ENCODE measurements around the gene NDST1.

- no peak for TF ChIP-seq SIN3A (conservative IDR thresholded peaks at IDR 0.05 in 1 of 2, IDR thresholded peaks at IDR 0.05 in 1 of 2; ENCODE audit: low read depth in 1 of 2, low read length in 2 of 2)
- TF ChIP-seq CREB1 (IDR thresholded peaks at IDR 0.05), result no peak
- TF ChIP-seq SAP30 (IDR thresholded peaks at IDR 0.05; ENCODE audit: insufficient read depth, insufficient replicate concordance, low read length), result no peak
- no peak for TF ChIP-seq CTCF (IDR thresholded peaks at IDR 0.05; ENCODE audit: control extremely low read depth in 1 of 3, insufficient read depth in 1 of 3, low read depth in 1 of 3, low read length in 3 of 3)
- no peak for TF ChIP-seq CEBPB (IDR thresholded peaks at IDR 0.05; ENCODE audit: low read depth, low read length)
- no peak for TF ChIP-seq MAX (IDR thresholded peaks at IDR 0.05)
Measured at GRCh38 chr5:150595466-150596031, 87.6 kb downstream of the NDST1 start.
